Daoy (cell line): ENCODE data around the gene SVIL. TPM values are rescaled to one million over a fixed set of nuclear protein-coding genes. Genes with fewer than 3 reads are reported as not detected.
"Not testable (repeated sequence)": the region's sequence is repeated elsewhere in the genome, so short reads cannot be mapped to it uniquely, and the experiment has no call there.

Experiments
- DNase-seq: peaks from one replicate; pipeline ENCODE4 v3.0.0-alpha.2; 2015; ENCODE audit warnings: low read depth
- total RNA-seq: library from RNA; depleted of rRNA; stranded (reverse); fragments of >200 nt; shearing (Covaris generic); gene quantifications from 2 replicates; pipeline ENCODE4 v1.2.3, GENCODE V29; 2014

The SVIL gene
- total RNA-seq, 1 experiment from 2014 or later = 15.3 TPM

- DNase-seq = no peak
Measured at GRCh38 chr10:29541422-29542210, 93.2 kb downstream of the SVIL start.

DNA sequence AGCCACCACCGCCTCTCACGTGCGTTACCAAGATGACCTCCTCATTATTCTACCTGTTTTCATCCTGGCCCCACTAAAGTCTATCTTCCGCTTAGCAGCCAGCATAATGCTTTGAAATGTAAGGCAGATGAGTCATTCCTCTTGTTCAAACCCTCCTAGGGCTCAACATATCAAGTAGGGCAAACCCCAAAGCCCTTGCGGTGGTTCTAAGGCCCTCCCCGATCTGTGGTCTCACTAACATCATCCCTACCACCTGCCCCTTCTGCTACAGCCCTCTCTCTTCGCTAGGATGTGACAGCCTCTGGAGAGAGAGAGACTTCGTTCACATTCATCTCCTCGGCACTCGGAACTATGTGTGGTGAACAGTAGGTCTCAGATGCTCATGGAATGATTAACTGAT lies 94.8 kb downstream of the SVIL start:
- DNase-seq = no peak

DNA sequence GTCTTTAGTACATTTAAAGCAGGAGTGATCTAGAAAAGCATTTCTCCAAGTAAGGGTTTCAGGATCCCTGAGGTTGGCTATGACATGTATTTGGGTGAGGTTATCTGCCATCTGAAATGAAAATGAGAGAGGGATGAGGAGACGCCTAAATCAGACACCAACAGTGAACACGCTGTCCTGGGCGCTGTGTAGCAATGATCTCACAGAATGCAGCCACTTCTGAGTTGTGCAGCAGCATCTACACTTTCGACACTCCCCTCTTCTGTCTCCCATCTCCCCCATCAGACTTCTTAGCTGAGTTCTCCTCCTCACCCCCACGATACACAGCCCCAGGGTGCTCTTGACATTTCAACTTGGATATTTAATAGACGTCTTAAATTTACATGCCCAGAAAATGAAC lies 95.4 kb downstream of the SVIL start:
- no peak for DNase-seq

DNA sequence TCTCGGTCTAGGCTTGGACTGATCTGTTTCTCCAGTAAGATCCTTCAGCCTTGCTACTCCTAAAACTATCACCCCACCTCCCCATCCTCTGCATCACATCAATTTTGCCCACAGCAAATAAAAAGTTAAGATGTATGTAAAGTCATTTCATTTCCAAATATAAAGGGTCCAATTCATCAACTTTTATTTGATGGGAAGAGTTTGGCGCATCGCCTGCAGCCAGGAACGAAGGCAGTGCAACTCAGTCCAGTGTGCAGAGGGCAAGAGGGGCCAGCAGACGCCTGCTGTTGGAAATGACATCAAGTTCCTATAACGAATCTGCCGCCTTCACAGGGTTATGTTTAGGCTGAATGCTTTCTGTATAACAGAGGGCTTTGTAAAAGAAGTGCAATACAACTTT lies 97.0 kb downstream of the SVIL start:
- DNase-seq = no peak

GRCh38 chr10:29536691-29537090 lies 98.1 kb downstream of the SVIL start:
- not testable (repeated sequence) for DNase-seq

DNA sequence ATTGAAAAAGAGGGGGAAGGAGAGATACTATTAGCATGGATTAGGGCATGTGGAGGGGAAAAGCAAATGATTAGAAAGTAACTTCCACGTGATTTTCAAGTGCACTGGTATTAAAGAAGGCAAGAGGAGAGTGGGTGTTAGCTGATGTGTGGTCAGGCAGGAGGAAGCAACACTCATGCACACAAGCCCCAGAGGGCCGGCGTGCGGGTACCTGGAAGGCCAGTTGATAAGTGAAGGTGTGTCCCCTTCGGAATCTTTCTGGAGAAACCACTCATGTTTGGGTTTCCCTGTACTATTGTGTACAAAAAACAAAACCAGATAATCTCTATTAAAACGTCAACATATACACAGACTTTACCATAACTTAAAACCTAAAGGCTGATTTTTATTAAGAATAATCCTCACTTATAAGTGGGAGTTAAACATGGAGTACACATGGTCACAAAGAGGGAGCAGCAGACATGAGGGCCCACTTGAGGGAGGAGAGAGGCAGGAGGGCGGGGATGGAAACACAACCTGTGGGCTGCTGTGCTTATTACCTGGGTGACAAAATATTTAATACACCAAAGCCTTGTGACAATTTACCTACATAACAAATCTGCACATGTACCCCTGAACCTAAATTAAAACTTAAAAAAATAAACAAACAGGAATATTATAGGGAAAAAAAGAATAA lies 98.9 kb downstream of the SVIL start:
- DNase-seq = no peak

GRCh38 chr10:29535012-29535777 lies 99.6 kb downstream of the SVIL start:
- DNase-seq = peak; percentile 82

DNA sequence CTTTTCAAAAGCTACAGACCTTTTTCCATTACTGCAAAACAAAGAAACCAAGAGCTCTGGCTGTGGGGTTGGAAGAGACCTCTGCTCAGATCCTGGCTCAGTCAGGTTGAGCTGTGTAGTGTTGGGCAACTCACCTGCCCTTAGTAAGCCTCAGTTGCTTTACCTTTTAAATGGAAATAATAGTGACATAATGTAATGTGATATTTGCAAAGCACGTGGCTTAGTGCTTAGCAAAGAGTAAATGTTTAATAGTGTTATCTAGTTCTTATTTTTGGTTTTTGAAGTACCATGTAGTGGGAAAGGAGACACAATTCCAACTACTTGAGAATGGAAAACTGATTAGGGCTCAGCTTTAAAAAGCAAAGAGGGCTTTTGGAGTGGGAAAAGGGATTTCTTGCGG lies 100.2 kb downstream of the SVIL start:
- DNase-seq = no peak

DNA sequence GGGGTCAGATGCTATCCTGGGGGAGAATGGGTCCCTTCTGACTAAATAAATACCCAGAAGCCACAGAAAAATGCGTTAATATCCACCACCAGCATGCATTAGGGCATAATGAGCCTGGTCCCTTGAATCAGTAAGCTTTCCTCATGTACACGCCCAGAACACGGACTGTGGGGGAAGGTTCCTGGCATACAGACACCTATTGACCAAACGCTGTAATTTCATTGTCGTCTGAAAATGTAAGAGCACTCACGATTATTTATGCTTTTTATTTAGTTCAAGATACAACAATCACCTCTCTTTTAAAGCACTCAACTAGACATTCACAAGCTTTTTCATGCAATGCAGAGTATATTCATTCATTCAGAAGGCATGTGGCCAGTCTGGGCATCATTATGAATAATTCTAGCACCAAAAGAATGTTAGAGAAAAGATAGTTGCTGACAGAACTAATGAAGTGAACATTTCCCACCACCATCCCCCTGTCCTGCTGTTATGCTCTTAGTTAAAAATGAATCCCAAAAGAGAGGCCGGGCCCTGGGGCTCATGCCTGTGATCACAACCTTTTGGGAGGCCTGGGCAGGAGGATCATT lies 101.0 kb downstream of the SVIL start:
- DNase-seq = no peak

GRCh38 chr10:29533046-29533445 lies 101.7 kb downstream of the SVIL start:
- no peak for DNase-seq

GRCh38 chr10:29532256-29532878 lies 102.4 kb downstream of the SVIL start:
- DNase-seq = no peak

DNA sequence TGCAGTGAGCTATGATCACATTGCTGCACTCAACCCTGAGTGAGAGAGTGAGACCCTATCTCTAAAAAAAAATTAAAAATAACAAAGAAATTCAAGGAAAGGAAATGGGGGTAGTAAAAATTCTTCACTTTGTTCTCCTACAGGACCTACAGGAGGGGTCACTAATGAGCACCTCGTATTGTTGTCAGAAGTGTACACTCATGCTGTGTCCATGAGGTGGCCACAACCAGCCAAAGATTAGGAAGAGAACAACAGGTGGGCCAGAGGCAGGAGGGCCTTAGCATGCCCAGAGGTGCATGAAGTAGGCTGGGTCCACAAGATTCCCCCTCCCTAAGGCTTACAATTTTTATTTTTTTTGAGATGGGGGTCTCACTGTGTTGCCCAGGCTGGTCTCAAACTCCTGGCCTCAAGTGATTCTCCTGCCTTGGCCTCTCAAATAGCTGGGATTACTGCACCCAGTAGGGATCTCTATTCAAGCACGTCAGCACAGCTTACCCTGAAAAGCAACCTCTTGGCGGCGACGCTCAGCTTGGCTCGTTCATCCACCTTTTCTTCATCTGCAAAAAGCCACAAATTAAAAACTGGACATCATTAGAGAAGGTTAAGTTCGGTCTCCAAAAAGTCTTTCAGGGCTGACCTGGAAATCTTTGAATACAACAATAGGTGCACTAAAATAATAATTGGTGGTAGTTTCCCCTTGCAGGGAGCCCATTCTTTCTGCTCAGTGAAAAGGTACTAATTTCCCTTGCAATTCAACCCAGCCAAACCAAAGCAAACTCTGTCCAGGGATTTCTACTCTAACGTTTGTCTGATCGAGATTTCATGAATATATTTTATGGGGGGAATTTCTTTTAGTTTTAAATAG lies 104.4 kb downstream of the SVIL start:
- no peak for DNase-seq

- no peak for DNase-seq
Measured at GRCh38 chr10:29529146-29529545, 105.6 kb downstream of the SVIL start.

- no peak for DNase-seq
Measured at GRCh38 chr10:29525762-29526161, 109.0 kb downstream of the SVIL start.

DNA sequence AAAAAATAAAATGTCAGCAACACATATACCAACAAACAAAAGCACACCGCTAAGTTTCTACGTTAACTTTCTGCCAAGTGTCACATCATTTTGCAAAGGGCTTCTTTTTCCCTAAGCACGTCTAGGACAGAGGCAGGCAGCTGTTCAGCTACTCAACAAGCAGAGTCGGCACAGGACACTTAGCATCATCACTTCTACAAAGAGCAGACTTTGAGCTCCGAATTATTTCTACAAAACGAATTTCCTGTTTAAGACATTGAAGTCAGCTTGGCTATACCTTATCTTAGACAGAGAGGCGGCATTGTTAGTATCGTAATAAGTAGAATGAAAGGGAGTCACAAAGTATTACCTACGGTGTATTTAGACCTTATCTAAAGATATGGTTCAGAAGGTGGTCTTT lies 110.1 kb downstream of the SVIL start:
- DNase-seq = no peak

- no peak for DNase-seq
Measured at GRCh38 chr10:29524294-29524693, 110.5 kb downstream of the SVIL start.

DNA sequence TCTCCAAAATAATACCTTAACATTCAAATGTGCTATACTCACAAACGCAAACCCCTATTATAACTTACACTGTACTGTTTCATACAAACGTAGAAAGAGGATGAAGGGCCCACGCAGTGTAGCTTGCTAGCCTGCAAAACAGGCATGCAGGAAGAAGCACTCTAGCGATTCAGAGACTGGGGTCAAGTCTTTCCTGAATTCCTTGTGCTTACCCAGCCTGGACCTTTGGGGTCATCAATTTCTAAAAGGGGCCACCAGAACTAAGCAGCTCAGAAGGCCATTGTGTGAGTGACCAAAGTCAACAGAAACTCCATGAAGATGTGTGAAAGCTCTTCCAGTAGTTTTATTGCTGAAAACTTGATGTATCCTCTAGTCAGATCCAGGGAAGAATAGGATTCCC lies 111.9 kb downstream of the SVIL start:
- no peak for DNase-seq

- no peak for DNase-seq
Measured at GRCh38 chr10:29522061-29522855, 112.5 kb downstream of the SVIL start.

GRCh38 chr10:29519659-29520058 lies 115.1 kb downstream of the SVIL start:
- DNase-seq = no peak

DNA sequence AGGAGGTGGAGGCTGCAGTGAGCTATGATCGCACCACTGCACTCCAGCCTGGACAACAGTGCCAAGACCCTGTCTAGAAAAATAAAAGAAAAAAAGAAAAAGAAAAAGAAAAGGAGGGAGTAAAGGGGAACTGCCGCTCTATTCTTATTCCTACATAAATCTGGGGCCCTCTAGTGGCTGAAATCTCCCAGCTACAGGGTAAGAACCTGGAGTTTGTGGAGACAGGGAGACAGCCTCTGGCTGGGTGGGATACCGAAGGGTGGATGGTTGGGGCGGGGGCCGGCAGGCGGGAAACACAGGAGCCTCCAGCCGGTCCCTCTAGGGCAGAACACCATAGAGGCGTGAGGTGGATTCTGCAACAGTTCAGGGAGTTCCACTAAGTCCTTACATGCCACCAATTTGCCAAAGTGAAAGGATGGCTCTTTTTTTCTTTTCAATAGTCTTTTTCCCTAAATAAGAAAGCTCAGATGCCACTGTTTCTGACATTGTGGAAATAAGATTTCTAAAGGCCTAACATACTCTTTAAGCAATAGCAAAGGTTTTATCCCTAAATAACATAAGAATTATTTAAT lies 117.3 kb downstream of the SVIL start:
- DNase-seq = peak; percentile 5
